Activated naive CD4-positive, alpha-beta T cell treated with anti-CD3 and anti-CD28 coated beads for 36 hours (primary cell): ENCODE data around the gene DENND1B. TPM values are rescaled to one million over a fixed set of nuclear protein-coding genes. Genes with fewer than 3 reads are reported as not detected.

Experiments
- CTCF ChIA-PET: fragments of 350-600 bp; sonication (Branson Sonifier 250); formaldehyde crosslinking; loops from one replicate; lab custom pipeline; 2021; ENCODE audit warnings: antibody characterized with exemption; lab: Charles Lee
- DNase-seq: peaks from one replicate; pipeline ENCODE4 v3.0.0-alpha.2; 2020
- H3K27ac Mint-ChIP-seq: one replicate; pipeline ENCODE4 v1.8.0; 2021; ENCODE audit warnings: mild to moderate bottlenecking, mixed read lengths
- H3K27me3 Mint-ChIP-seq: one replicate; pipeline ENCODE4 v1.8.0; 2021; ENCODE audit warnings: low read depth, mixed read lengths
- H3K36me3 Mint-ChIP-seq: one replicate; pipeline ENCODE4 v1.8.0; 2021; ENCODE audit warnings: low read depth, mixed read lengths
- H3K4me1 Mint-ChIP-seq: one replicate; pipeline ENCODE4 v1.8.0; 2021; ENCODE audit warnings: low read depth, mixed read lengths
- H3K4me3 Mint-ChIP-seq: one replicate; pipeline ENCODE4 v1.8.0; 2021; ENCODE audit warnings: mild to moderate bottlenecking, moderate library complexity, mixed read lengths
- H3K9me3 Mint-ChIP-seq: one replicate; pipeline ENCODE4 v1.8.0; 2021; ENCODE audit warnings: mixed read lengths
- intact Hi-C: fragments of 100-400 bp; cut with micrococcal nuclease; formaldehyde crosslinking; loops from one replicate; pipeline ENCODE4 v1.15.1; 2023
- total RNA-seq, 2 experiments: library from RNA; stranded (reverse); gene quantifications; one replicate each; pipeline ENCODE4 v1.2.3, GENCODE V29; 2021

DENND1B gene
- total RNA-seq, 2 experiments from 2014 or later = 8.9 to 9.7 TPM

DNA sequence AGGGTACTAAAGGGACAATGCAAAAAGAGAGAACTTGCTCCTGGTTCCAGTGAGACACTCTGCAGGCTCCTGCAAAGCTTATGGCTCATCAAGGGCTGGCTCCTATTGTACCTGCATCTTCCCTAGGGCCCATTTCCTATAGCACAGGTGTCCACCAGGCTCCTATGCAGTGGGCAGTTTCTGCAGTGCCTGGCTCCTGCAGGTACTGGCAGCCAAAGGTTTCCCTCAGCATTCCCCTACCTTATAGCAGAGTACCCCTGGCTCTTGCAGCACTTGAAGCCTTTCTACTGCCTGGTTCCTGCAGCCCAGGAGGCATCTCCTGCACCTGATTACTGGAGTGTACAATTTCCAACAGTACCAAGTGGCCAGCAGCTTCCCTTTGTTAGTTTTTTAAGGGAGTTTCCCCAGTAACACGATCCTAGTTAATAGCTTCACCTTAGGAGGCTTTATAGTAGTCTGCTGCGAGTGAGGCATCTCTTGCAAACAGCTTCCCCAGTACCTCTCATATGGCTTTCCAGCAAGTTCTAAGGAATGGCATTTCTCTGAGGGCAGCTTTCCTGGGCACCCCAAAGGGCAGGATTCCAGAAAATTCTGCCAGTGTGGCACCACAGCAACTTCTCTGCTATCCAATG is 141.7 kb downstream of the DENND1B start:
- no peaks in the 10 kb centered on the region for H3K4me1 Mint-ChIP-seq
- no peak overlapping the region for H3K27ac Mint-ChIP-seq
- peaks cover 4% of the 10 kb centered on the region for H3K9me3 Mint-ChIP-seq
- no peak for DNase-seq
- CTCF ChIA-PET = interaction anchor here (0.9 kb wide), 1 partner anchor 235 kb away, joined by 5 read pairs; no protein-coding TSS in a partner anchor
- intact Hi-C loops = no loop called here
- H3K36me3 Mint-ChIP-seq = peaks cover 19% of the 10 kb centered on the region
- H3K4me3 Mint-ChIP-seq = no peak overlapping the region
- no peaks in the 10 kb centered on the region for H3K27me3 Mint-ChIP-seq

DNA sequence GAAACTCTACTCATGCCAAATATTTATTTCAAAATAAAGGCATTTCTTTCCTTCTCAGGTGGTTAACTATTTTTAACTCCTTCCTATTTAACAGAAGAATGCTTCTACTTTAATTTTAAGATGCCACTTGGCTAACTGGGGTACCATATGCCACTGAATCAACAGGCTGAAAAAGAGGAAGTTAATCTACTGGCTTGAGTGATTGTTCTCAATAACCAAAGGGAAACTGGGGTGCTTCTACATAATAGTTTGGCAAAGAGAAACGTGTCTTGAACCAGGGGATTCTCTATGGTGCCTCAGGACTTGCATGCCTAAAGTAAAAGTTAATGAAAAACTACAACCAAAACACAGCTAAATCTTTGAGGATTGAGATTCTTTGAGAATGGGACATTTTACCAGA is 142.6 kb downstream of the DENND1B start:
- Mint-ChIP-seq H3K4me3 (no peak overlapping the region), H3K27me3 (no peaks in the 10 kb centered on the region), H3K36me3 (peaks cover 21% of the 10 kb centered on the region), H3K27ac (no peak overlapping the region), H3K4me1 (no peaks in the 10 kb centered on the region), H3K9me3 (peaks cover 6% of the 10 kb centered on the region)
- intact Hi-C loops = no loop called here
- DNase-seq = no peak
- CTCF ChIA-PET = interaction anchor here (0.9 kb wide), 1 partner anchor 236 kb away, joined by 5 read pairs; no protein-coding TSS in a partner anchor

DNA sequence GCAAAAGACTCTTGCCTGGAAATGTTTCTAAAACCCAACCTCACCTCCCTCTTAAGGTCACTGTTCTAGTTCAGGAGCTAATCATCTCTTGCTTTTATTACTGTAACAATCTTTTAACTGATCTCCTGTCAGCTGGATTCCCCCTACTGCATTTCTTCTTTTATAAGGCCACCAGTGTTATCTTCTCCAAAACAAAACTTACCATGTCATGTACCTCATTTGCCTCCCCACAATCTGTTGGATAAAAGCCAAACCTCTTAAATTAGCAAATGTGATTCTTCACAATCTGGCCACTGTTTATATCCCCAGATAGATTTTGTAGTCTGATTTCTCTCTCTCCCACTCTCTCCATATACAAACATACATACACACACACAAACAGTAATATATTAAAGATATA is 143.3 kb downstream of the DENND1B start:
- DNase-seq = no peak
- Mint-ChIP-seq H3K4me1 (no peaks in the 10 kb centered on the region), H3K9me3 (peaks cover 6% of the 10 kb centered on the region), H3K4me3 (no peak overlapping the region), H3K36me3 (peaks cover 21% of the 10 kb centered on the region), H3K27me3 (no peaks in the 10 kb centered on the region), H3K27ac (no peak overlapping the region)
- intact Hi-C loops = no loop called here
- CTCF ChIA-PET = interaction anchor here (2.0 kb wide), 1 partner anchor 237 kb away, joined by 6 read pairs; no protein-coding TSS in a partner anchor

DNA sequence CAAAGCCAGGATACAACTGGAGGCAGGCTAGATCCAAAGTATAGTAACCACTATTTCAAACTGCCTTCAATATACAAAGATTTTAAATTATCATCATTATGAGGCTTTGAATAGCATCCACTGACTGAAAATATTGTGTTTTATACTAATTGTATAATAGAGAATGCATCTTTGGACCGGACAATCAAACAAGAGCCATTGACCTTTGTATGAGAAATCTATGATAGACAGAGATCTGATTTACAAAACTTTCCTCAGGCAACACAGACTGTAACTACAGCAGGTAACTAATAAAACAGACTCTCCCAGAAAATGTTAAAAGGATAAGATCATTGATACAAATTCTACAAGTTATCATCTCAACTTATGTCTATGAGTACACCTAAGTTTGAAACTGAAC is 152.9 kb downstream of the DENND1B start:
- no peak for DNase-seq
- intact Hi-C loops = no loop called here
- Mint-ChIP-seq H3K4me1 (no peaks in the 10 kb centered on the region), H3K27me3 (no peaks in the 10 kb centered on the region), H3K36me3 (peaks cover 4% of the 10 kb centered on the region), H3K27ac (no peak overlapping the region), H3K9me3 (peaks cover 2% of the 10 kb centered on the region), H3K4me3 (no peak overlapping the region)
- CTCF ChIA-PET = no interaction called here

DNA sequence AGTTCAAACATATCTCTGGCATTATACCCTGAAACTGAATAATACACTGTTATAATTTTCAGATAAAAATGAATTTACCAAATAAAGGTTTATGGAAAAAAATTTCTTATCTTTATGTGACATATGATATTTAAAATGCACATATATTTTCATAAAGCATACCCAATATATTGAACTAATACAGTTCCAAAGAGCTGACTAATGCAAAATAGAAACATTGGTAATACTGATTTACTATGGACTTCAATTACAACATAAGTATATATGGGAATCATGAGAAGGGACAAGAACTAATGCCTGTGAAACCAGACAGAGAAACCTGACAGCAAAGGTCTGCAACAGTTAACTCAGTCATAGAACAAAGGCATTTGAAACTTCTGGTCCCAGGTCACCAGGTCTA is 153.5 kb downstream of the DENND1B start:
- Mint-ChIP-seq H3K4me3 (no peak overlapping the region), H3K9me3 (peaks cover 1% of the 10 kb centered on the region), H3K27ac (no peak overlapping the region), H3K4me1 (no peaks in the 10 kb centered on the region), H3K36me3 (peaks cover 4% of the 10 kb centered on the region), H3K27me3 (no peaks in the 10 kb centered on the region)
- CTCF ChIA-PET = interaction anchor here (1.2 kb wide), 1 partner anchor 293 kb away, joined by 3 read pairs; no protein-coding TSS in a partner anchor
- DNase-seq = no peak
- intact Hi-C loops = no loop called here

DNA sequence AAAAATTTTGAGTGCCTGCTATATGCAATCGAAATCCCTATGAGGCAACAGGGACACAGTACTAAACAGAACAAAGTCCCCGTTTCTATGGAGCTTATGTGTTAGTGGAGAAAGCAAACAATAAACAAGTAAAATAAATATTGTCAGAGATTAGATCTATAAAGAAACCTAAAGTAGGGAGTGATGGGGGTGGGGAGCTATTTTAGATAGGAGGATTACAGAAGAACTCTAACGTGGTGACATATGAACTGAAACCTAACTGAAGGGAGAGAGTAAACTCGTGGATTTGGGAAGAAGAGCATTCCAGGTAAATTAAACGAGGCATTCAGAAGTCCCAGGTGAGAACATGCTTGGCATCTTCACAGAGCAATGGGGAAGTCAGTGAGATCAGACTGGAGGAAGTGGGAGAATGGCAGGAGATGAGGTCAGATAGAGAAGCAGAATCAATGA is 154.5 kb downstream of the DENND1B start:
- Mint-ChIP-seq H3K36me3 (peaks cover 3% of the 10 kb centered on the region), H3K9me3 (no peaks in the 10 kb centered on the region), H3K27me3 (no peaks in the 10 kb centered on the region), H3K4me1 (no peaks in the 10 kb centered on the region), H3K27ac (no peak overlapping the region), H3K4me3 (no peak overlapping the region)
- intact Hi-C loops = no loop called here
- DNase-seq = no peak
- CTCF ChIA-PET = interaction anchor here (0.6 to 1.2 kb wide), 2 partner anchors 248 to 295 kb away, joined by 3 read pairs; no protein-coding TSS in a partner anchor

DNA sequence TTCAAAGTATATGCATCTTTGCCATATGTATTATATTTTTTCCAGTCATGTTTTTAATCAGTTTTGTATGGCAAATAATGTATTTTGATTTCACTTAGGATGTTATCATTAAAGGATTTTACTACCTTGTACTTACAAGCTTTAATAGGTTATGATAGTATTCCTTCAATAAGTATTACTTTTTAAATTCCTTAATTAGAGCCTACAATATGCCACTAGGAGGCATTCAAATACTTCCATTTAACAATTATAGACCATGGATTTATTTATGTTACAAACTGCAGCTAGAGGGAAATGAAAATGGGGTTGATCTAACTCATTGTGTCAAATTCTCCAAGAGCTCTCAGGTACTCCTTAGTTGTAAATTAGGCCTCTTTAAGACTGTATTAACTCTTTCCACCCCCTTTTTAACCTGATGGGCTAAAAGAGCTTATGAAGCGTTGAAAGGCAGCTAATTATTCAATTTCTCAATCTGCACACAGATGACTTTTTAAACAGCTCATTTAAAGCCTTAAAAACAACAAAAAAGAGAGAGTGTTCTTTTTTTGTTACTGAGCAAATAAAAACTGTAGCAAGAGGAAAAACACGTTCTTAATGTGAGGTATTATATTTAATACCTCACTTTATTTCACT is 156.2 kb downstream of the DENND1B start:
- Mint-ChIP-seq H3K27ac (no peak overlapping the region), H3K36me3 (no peaks in the 10 kb centered on the region), H3K9me3 (no peaks in the 10 kb centered on the region), H3K4me3 (no peak overlapping the region), H3K27me3 (no peaks in the 10 kb centered on the region), H3K4me1 (no peaks in the 10 kb centered on the region)
- no peak for DNase-seq
- CTCF ChIA-PET = interaction anchor here (0.6 to 3.4 kb wide), 16 partner anchors 38 to 315 kb away, joined by 3 to 53 read pairs (median 4); partner anchors contain the start of gene C1orf53
- intact Hi-C loops = loop anchor here (1.0 to 10.0 kb wide), 5 partner anchors 92 to 736 kb away; no protein-coding TSS in a partner anchor

DNA sequence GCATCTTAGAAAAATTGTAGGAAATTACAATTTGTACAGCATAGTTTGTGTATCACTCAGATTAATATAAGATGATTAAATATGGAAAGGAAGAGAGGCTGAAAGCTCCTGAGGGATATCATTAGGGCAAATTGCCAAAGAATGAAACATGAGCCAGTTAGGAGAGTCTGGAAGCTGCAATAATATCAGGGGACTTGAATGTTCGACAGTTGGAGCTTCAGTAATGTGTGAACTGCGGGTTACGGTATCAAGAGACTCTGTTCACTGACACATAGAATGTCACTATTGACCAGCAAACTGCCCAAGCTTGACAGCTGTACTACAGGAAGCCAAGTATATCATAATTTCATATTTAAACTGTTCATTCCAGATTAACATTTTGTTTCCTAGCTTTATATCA is 157.2 kb downstream of the DENND1B start:
- no peaks in the 10 kb centered on the region for H3K36me3 Mint-ChIP-seq
- H3K9me3 Mint-ChIP-seq = no peaks in the 10 kb centered on the region
- DNase-seq = no peak
- H3K4me3 Mint-ChIP-seq = no peak overlapping the region
- H3K4me1 Mint-ChIP-seq = no peaks in the 10 kb centered on the region
- CTCF ChIA-PET = interaction anchor here (0.6 to 3.4 kb wide), 10 partner anchors 93 to 746 kb away, joined by 3 to 53 read pairs (median 4); partner anchors contain the start of genes C1orf53 and DENND1B
- intact Hi-C loops = loop anchor here (5.0 to 10.0 kb wide), 3 partner anchors 91 to 737 kb away; no protein-coding TSS in a partner anchor
- no peak overlapping the region for H3K27ac Mint-ChIP-seq
- no peaks in the 10 kb centered on the region for H3K27me3 Mint-ChIP-seq

DNA sequence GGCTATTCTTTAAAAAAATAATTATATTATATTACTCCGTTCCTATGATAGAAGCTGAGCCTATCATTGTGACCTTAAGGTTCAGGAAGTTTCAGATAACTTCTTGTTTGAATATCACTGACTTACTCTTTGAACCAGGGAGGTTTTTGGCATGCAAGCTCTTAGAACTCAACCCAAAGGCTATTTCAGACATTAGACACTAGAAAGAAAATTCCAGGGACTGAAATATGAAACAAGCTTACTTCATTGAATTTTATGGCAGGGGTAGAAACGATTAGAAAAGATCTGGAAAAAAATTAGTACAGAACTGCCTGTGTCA is 159.6 kb downstream of the DENND1B start:
- Mint-ChIP-seq H3K4me1 (no peaks in the 10 kb centered on the region), H3K4me3 (no peak overlapping the region), H3K27me3 (no peaks in the 10 kb centered on the region), H3K9me3 (no peaks in the 10 kb centered on the region), H3K36me3 (no peaks in the 10 kb centered on the region), H3K27ac (no peak overlapping the region)
- DNase-seq = no peak
- CTCF ChIA-PET = interaction anchor here (0.8 to 2.8 kb wide), 8 partner anchors 25 to 309 kb away, joined by 3 to 29 read pairs (median 4); no protein-coding TSS in a partner anchor
- intact Hi-C loops = loop anchor here (1.0 to 10.0 kb wide), 5 partner anchors 88 to 739 kb away; no protein-coding TSS in a partner anchor

DNA sequence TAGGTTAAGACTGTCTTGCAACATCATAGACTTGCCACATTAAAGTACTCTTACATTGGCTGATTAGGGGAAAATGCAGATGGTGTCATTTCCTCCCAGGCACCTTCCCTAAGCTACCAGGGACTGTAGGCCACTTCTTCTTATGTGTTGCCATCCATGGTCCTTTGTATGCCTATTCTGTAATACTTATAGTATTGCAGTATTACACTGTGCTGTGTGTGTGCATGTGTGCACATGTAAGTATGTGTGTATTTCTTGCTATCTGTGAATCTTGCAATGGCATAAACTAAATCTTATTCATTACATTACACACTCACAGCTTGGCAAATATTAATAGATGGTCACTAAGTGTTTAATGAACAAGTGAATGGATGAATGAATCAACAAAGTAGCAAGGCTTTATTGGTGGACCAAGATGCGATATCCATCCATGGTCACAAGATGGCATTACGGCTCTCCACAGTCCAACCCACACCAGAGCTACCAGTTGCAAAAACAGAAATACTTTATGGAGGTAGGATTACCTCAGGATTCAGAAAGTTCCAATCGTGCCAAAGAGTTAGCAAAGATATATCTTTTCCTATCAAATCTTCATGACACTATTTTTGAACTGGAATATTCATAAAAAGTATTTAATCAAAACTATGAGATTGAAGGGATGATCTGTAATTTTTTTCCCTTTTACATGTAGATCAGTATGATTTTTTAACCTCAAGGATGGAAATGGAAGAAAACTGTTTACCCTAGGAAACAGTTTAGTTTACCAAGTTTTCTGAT is 160.2 kb downstream of the DENND1B start:
- Mint-ChIP-seq H3K27me3 (no peaks in the 10 kb centered on the region), H3K4me1 (no peaks in the 10 kb centered on the region), H3K36me3 (no peaks in the 10 kb centered on the region), H3K4me3 (no peak overlapping the region), H3K27ac (no peak overlapping the region), H3K9me3 (no peaks in the 10 kb centered on the region)
- intact Hi-C loops = loop anchor here (1.0 to 10.0 kb wide), 5 partner anchors 88 to 740 kb away; no protein-coding TSS in a partner anchor
- DNase-seq = peak; percentile 49
- CTCF ChIA-PET = interaction anchor here (0.6 to 2.8 kb wide), 13 partner anchors 25 to 310 kb away, joined by 3 to 29 read pairs (median 4); partner anchors contain the start of gene C1orf53

DNA sequence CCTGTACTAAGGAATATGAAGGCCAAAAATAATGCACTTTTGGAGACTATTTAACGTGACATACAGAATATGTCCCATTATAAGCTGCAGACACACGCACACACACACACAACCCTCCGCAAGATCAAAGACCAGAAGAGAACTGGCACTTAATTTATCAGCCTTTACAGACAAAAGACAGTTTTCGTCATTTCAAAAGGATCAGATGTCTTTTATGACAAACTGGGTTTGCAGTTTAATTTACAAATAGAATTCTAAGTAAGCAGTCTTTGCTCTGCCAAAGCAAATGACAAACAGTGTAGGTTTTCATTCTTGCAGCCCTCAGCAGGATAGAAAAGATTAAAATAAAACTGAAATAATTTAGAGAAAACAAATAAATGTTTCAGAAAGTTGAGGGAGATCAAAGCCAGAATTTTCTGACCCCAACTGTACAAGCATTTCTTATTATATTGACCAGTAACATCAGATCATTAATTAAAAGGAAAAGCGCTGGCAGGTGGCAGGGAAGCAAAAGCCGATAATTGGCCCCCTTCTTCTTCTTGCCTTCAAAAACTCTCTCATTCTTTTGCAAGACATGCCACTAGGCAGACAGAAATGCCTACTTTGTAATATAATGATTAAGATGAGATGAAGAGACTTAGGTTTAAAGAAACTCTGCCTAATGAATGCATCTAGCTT is 169.0 kb downstream of the DENND1B start:
- no peaks in the 10 kb centered on the region for H3K36me3 Mint-ChIP-seq
- no peak overlapping the region for H3K4me3 Mint-ChIP-seq
- no peaks in the 10 kb centered on the region for H3K27me3 Mint-ChIP-seq
- no peaks in the 10 kb centered on the region for H3K4me1 Mint-ChIP-seq
- no peak for DNase-seq
- no peaks in the 10 kb centered on the region for H3K9me3 Mint-ChIP-seq
- CTCF ChIA-PET = no interaction called here
- H3K27ac Mint-ChIP-seq = no peak overlapping the region
- intact Hi-C loops = no loop called here
